GM18858 (cell line): ENCODE measurements around the gene HOXC10.

Experiments used
- ATAC-seq: cut with Tn5 transposase; IDR thresholded peaks from one replicate; pipeline ENCODE4 v1.9.1; 2021; ENCODE audit not compliant: unreplicated experiment

Gene HOXC10

DNA sequence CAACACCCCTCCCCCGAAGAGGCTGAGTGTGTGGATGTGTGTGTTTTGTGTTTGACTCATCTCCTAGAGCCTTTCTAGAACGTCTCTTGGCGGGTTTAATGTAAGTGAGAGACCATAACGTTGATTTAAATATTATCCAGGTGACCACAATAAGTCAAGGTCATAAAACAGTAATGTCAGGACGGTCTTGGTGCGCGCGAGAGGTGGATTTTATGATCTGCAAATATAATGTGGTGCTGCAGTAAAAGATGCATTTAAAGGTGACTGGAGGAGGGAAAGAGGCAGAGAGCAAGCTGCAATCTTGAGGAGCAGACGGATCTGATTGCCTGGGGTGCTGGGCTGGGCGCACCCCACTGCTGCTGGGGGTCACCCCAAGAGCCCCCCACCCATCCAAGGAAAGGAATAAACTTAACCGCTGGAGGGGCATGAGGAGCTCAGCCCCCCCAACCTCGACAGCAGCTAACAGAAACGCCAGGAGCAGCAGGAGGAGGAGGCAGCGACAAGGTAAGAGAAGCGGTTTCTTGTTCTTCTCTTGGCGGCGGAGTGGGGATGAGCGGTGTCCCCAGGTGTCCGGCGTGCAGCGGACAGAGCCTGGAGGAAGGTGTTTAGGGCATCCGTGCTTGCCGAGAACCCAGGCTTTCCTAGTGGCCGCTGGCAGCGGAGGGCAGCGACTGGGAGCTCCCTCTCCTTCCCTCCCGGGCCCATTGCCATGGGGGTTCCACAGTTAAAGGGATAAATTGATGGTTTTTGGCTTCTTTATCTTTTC, 5.5 kb downstream of the HOXC10 start:
- ATAC-seq: no peak

DNA sequence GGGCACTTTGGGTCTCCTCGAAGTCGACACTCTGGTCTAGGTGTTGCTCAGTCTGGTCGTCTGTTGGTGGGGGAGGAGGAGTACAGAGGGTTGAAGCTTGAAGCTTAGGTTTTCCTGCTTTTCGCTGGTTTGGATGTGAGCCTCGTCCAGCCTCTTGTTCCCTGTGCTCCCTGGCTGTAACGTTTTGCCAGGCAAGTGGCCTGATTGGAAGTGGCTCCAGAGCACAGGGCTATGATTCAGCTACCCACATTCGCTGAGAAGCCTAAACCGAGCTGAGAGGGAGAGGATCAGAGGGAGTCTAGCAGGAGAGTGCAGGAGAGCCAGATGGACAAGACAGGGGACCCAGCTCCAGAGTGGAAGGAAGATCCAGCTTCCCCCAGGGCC, 6.1 kb downstream of the HOXC10 start:
- ATAC-seq: no peak

- no peak for ATAC-seq
These were observed 7.5 kb downstream of the HOXC10 start for GRCh38 chr12:53992377-53992889.

DNA sequence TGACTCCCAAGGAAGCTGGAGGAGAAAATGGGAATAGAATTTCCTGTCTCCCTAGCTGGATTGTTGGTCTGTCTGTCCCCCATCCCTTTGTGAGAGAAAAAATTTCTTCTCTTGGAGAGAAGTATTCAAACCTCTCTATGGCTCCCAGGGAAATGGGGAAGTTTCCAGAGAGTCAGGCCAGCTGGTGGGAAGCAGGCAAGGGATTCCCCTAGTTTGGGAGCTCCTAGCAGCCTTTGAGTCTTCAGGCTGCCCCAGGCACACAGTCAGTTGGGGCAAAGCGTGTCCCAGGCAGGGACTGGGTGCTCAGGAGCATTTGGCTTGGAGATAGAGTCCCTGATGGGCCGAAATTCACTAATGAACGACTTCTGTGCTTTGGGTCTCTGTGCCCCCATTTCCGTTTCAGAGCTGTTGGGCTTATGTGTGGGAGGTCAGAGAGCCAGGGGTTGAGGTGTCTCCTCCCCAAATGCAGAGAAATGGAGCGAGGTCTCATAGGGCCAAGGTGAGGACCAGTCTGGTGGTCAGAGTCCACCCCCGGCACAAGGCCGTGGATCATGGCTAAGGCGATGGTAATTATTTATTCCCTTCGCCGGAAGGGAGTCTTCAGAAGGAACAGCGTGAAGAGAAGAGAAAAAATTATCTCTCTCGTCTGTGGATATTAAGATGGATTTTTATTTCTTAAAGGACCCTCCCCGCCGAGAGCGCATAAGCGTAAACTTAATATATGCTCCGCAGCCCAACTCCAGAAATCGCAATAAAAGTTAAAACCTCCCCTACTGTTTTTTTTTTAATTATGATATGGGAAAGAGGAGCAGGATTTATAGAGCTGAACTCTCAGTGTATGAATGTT, 8.4 kb downstream of the HOXC10 start:
- no peak for ATAC-seq

DNA sequence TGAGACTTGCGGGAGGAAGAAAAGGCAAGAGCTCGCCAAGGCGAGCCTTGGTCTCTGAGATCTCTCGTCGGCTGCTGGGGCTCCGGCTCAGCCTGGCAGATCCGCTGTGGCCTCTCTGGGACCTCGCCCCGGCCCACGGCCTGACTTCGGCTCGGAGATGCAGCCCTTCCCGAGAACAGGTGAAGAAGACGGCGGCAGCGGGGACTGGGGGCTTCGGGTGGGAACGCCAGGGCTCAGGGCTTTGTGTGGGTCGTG, 9.0 kb downstream of the HOXC10 start:
- ATAC-seq: no peak

GRCh38 chr12:53994264-53995001, 9.5 kb downstream of the HOXC10 start:
- no peak for ATAC-seq

- ATAC-seq: no peak
These were observed 10.0 kb downstream of the HOXC10 start for GRCh38 chr12:53995002-53995377.

GRCh38 chr12:53995378-53996239, 10.7 kb downstream of the HOXC10 start:
- ATAC-seq: no peak

GRCh38 chr12:53996240-53997203, 11.6 kb downstream of the HOXC10 start:
- no peak for ATAC-seq

DNA sequence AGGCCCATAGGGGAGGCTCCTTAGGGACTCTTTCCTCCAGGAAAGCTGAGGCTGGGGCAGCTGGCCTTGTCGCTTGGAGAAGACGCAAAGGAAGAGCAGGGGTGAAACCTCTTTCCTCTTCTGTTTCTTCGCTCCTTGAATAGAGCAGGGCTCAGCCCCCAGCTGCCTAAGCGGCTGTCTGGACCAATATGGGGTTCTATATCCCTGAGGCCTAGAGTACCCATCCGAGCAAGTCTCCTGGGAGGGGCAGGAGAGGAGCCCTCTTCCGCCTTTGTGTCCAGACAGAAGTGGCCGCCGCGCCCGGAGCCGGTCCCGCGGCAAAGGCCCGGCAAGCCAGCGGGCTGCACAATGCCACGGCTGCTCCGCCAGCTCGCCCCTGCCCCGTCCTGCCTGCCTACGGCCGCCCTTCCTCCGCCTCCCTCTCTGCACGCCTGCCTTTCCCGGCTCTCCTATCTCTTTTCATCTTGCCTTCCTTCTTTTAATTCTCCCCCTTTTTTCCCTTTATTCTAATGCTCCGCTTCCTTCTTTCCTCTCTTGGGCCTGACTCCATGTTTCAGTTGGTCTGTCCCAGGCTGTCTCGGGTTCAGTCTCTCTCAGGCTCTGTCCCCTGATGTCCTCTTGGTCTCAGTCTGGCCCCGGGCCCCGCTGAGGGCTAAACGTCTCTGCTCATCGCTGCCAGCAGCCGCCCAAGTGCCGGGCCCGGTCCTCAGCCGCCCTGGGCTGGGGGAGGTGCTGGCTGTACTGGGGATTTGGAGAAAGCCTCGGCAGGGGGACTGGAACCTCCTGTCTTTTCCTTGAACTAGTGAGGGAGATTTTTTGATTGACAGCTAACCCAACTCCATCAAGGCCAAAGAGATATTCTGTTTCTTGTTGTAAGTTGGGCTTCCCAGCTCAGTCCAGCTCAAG, 12.5 kb downstream of the HOXC10 start:
- ATAC-seq: no peak

- ATAC-seq: no peak
These were observed 13.4 kb downstream of the HOXC10 start for GRCh38 chr12:53998110-53998899.

- ATAC-seq: no peak
These were observed 13.9 kb downstream of the HOXC10 start for GRCh38 chr12:53998900-53999236.

- ATAC-seq: no peak
These were observed 14.7 kb downstream of the HOXC10 start for GRCh38 chr12:53999559-54000115.

- ATAC-seq: no peak
These were observed 15.5 kb downstream of the HOXC10 start, which contains the start of gene HOXC9 for GRCh38 chr12:54000116-54001114. Gene HOXC9, plus strand, starts transcription at chr12:54000161. Its CDS starts 28 bp downstream, at chr12:54000189.

GRCh38 chr12:54001283-54002187, 16.6 kb downstream of the HOXC10 start:
- no peak for ATAC-seq
